IPS DF 6.9 (cell line): Measurements from ENCODE around the gene YDJC.
"Not testable (repeated sequence)": the region's sequence is repeated elsewhere in the genome, so short reads cannot be mapped to it uniquely, and the experiment has no call there.

Experiments
- DNase-seq: peaks from one replicate; pipeline ENCODE4 v3.0.0-alpha.2; 2013; ENCODE audit warnings: low read depth, low spot score
- H3K27ac ChIP-seq: one replicate; pipeline ENCODE4 v1.5.1; 2013; ENCODE audit warnings: low read length, control low read depth
- H3K27me3 ChIP-seq: 2 replicates; pipeline ENCODE4 v1.6.1; 2013; ENCODE audit warnings: mild to moderate bottlenecking, low read length; ENCODE audit not compliant: control insufficient read depth, insufficient read depth
- H3K36me3 ChIP-seq: 2 replicates; pipeline ENCODE4 v1.6.1; 2013; ENCODE audit warnings: low read length; ENCODE audit not compliant: control insufficient read depth, insufficient read depth
- H3K4me1 ChIP-seq: 2 replicates; pipeline ENCODE4 v1.6.1; 2013; ENCODE audit warnings: low read length; ENCODE audit not compliant: control insufficient read depth, insufficient read depth
- H3K4me3 ChIP-seq: 2 replicates; pipeline ENCODE4 v1.5.1; 2013; ENCODE audit warnings: mild to moderate bottlenecking, low read length
- H3K9me3 ChIP-seq: 2 replicates; pipeline ENCODE4 v1.6.1; 2013; ENCODE audit warnings: low read length, inconsistent platforms; ENCODE audit not compliant: control insufficient read depth, insufficient read depth
- WGBS: extraction: QIAGEN DNeasy Blood & Tissue Kit; methylation state at CpG from one replicate; pipeline ENCODE4 v1.1.7; 2013; ENCODE audit warnings: mixed read lengths, missing lambda C conversion rate; ENCODE audit not compliant: insufficient read length, insufficient coverage; 5-methylcytosine and 5-hydroxymethylcytosine counted together

The YDJC gene

GRCh38 chr22:21629255-21630149 lies at the start of gene YDJC:
TSS of gene YDJC (minus strand) at chr22:21630022. CDS start at chr22:21630014, 8 bp downstream.
- H3K9me3 ChIP-seq, result no peaks in the 10 kb centered on the region
- DNase-seq, result peak; percentile 88
- peaks cover 9% of the 10 kb centered on the region; the same call in 1 of the 2 replicates for H3K36me3 ChIP-seq
- peak within 1 kb of the TSS; percentile 62 for H3K4me3 ChIP-seq
- H3K27me3 ChIP-seq, result no peaks in the 10 kb centered on the region
- peaks cover 9% of the 10 kb centered on the region for H3K4me1 ChIP-seq
- no peak within 1 kb of the TSS for H3K27ac ChIP-seq
- no CpG with 5 or more reads among the region's 93 CpGs for WGBS

- DNase-seq, result no peak
Observed at GRCh38 chr22:21679383-21679782, 49.6 kb upstream of the YDJC start.

GRCh38 chr22:21678842-21679241 lies 49.0 kb upstream of the YDJC start:
- H3K9me3 ChIP-seq, DNase-seq, H3K4me3 ChIP-seq, H3K27ac ChIP-seq, H3K4me1 ChIP-seq, H3K27me3 ChIP-seq: not testable (repeated sequence)
- peaks cover 16% of the 10 kb centered on the region for H3K36me3 ChIP-seq
- WGBS, result no CpG with 5 or more reads among the region's 12 CpGs

More at GRCh38 chr22:21679383-21679782, 49.6 kb upstream of the YDJC start:
- no peak overlapping the region for H3K27ac ChIP-seq
- H3K36me3 ChIP-seq, result peaks cover 14% of the 10 kb centered on the region
- no CpG with 5 or more reads among the region's 4 CpGs for whole genome bisulfite sequencing
- H3K27me3 ChIP-seq, result no peaks in the 10 kb centered on the region
- no peaks in the 10 kb centered on the region; the same call in 1 of the 2 replicates for H3K4me1 ChIP-seq
- no peaks in the 10 kb centered on the region for H3K9me3 ChIP-seq
- no peak overlapping the region for H3K4me3 ChIP-seq

GRCh38 chr22:21677606-21678443 lies 48.0 kb upstream of the YDJC start:
- Histone ChIP-seq H3K36me3 (peaks cover 23% of the 10 kb centered on the region), H3K27ac (no peak overlapping the region), H3K9me3 (no peaks in the 10 kb centered on the region), H3K4me3 (no peak overlapping the region), H3K27me3 (no peaks in the 10 kb centered on the region), H3K4me1 (no peaks in the 10 kb centered on the region; the same call in 1 of the 2 replicates)
- WGBS, result no CpG with 5 or more reads among the region's 15 CpGs
- no peak for DNase-seq

- H3K36me3 ChIP-seq, result peaks cover 28% of the 10 kb centered on the region
- H3K4me1 ChIP-seq, result no peaks in the 10 kb centered on the region
- H3K27me3 ChIP-seq, result no peaks in the 10 kb centered on the region
- no CpG with 5 or more reads among the region's 12 CpGs for WGBS
- no peak overlapping the region for H3K27ac ChIP-seq
- no peak for DNase-seq
- no peaks in the 10 kb centered on the region for H3K9me3 ChIP-seq
- no peak overlapping the region for H3K4me3 ChIP-seq
Observed at GRCh38 chr22:21674638-21675245, 44.9 kb upstream of the YDJC start.

- DNase-seq, result no peak
- Histone ChIP-seq H3K36me3 (peaks cover 28% of the 10 kb centered on the region), H3K9me3 (no peaks in the 10 kb centered on the region), H3K27ac (no peak overlapping the region), H3K27me3 (no peaks in the 10 kb centered on the region), H3K4me1 (no peaks in the 10 kb centered on the region), H3K4me3 (no peak overlapping the region)
- WGBS, result no CpG with 5 or more reads among the region's 12 CpGs
Observed at GRCh38 chr22:21673534-21674321, 43.9 kb upstream of the YDJC start.

GRCh38 chr22:21672107-21672629 lies 42.3 kb upstream of the YDJC start:
- Histone ChIP-seq H3K36me3 (peaks cover 28% of the 10 kb centered on the region), H3K4me3 (no peak overlapping the region), H3K9me3 (no peaks in the 10 kb centered on the region), H3K27ac (no peak overlapping the region), H3K4me1 (no peaks in the 10 kb centered on the region), H3K27me3 (no peaks in the 10 kb centered on the region)
- no peak for DNase-seq
- WGBS, result no CpG with 5 or more reads among the region's 6 CpGs

- DNase-seq, result no peak
- no CpG with 5 or more reads among the region's 9 CpGs for WGBS
- H3K4me1 ChIP-seq, result no peaks in the 10 kb centered on the region
- peaks cover 22% of the 10 kb centered on the region for H3K36me3 ChIP-seq
- H3K9me3 ChIP-seq, result no peaks in the 10 kb centered on the region
- H3K27ac ChIP-seq, result no peak overlapping the region
- no peak overlapping the region for H3K4me3 ChIP-seq
- H3K27me3 ChIP-seq, result no peaks in the 10 kb centered on the region
Observed at GRCh38 chr22:21669026-21669425, 39.2 kb upstream of the YDJC start.

GRCh38 chr22:21666786-21667185 lies 37.0 kb upstream of the YDJC start:
- Histone ChIP-seq H3K27me3 (no peaks in the 10 kb centered on the region), H3K36me3 (peaks cover 8% of the 10 kb centered on the region; the same call in 1 of the 2 replicates), H3K27ac (no peak overlapping the region), H3K4me1 (no peaks in the 10 kb centered on the region), H3K9me3 (no peaks in the 10 kb centered on the region), H3K4me3 (no peak overlapping the region; the same call in 1 of the 2 replicates)
- no peak for DNase-seq
- WGBS, result no CpG with 5 or more reads among the region's 16 CpGs
